GM18519 (cell line): Measurements from ENCODE around the gene TRMT2A.

ENCODE experiments used
- ATAC-seq: cut with Tn5 transposase; IDR thresholded peaks from one replicate; pipeline ENCODE4 v1.9.1; 2021; ENCODE audit warnings: mild to moderate bottlenecking, moderate library complexity; ENCODE audit not compliant: unreplicated experiment, low FRiP score

Gene TRMT2A

DNA sequence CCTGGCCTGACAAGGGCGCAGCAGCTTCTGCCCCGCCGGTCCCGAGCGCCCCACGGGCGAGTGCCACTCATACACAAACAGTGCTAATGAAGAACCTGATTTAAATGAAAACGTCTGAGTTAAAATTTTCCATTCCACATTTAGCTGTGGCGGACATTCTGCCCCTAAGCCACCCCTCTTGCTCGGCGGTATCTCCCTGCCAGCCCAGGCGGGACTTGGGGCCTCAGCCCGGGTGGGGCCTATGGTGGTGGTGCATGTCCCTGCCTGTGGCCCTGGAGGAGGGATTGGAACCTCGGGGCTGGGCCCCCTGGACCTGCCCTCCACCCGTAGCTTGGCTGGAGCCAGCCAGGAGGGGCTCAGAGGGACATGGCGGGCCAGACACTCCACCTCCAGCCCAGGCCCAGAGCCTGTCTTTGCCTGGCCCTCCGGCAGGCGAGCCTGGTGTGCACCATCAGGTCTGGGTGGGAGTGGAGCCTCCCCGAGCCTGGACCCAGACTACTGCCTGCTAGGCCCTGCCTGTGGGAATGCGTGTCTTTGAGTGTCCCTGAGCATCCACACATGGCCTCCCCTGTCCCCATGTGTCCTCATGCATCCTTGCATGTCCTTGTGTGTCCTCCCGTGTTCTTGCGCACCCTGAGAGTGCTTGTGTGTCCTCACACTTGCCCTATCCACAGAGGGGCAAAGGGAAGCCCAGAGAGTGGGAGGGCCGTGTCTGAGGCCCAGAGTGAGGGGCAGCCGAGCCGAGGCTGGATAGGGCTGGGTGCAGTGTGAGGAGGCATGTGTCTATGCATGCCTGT, 19.0 kb upstream of the TRMT2A start:
- no peak for ATAC-seq

DNA sequence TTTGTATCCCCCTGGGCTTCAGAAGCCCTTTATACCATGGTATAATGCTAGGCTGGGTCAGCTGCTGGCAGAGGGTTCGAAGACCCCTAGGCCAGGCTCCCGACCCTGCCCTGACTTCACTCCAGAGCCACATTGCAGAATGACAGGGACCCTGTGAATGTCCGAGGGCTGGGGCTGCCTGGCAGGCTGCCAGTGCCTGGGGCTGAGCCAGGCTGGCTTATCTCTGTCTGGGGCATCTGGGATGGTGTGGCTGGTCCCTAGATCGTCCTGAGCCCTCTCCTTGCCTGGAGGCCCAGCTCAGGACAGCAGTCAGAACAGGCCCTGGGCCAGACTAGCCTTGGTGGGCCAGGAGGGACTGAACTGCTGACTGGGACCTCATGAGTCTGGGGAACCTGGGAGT, 18.2 kb upstream of the TRMT2A start:
- ATAC-seq = no peak

DNA sequence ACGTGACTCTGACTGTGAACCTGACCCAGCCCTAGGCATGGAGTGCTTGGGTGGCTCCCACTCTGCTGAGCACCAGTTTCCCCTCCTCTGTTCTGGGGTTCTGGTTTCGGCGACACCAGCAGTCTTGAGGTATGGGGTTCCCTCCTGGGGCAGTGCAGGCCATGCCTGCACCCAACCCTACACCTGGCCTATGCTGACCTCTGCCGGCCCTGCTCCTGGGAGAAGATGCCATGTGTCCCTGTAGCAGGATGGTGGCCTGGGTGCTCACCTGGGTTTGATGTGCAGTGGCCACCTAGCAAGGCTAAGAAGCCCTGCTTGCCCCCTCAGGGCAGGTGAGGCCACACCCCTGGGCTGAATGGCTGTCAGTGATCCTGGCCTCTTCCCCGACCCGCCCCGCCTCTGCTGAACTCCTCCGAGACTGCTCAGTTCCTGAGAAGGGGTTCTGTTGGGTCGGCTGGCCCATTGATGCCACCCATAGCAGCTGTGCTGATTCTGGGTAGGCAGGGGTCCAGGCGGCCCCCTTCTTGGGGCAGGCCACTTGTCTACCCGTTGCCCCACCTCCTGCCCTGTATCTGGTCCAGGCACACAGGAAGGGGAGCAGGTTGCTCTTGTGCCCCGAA, 17.0 kb upstream of the TRMT2A start:
- ATAC-seq = no peak

DNA sequence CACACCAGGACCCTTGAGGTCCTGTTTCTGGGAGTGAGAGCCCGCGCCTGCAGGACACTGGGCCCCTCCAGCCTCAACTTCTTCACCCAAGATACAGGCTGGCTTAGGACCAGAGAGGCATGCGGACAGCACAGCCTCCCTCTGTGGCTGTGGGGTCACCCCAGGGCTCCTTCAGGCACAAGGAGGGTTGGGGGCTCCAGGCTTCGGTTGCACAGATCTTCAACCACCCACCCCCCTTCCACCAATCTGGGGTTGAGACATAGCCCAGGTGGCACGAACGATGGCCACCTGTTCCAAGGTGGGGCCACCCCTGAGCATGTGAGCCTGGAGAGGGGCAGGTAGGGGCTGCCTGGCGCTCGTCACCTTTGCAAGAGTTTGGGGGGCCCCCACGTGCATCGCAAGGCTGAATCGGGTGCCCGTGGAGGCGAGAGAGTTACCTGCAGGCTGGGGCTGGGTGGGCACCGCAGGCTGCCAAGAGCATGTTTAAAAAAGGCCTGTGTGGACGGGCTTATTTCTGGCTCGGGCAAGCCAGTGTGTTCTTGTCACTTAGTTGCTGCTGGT, 15.7 kb upstream of the TRMT2A start:
- no peak for ATAC-seq

DNA sequence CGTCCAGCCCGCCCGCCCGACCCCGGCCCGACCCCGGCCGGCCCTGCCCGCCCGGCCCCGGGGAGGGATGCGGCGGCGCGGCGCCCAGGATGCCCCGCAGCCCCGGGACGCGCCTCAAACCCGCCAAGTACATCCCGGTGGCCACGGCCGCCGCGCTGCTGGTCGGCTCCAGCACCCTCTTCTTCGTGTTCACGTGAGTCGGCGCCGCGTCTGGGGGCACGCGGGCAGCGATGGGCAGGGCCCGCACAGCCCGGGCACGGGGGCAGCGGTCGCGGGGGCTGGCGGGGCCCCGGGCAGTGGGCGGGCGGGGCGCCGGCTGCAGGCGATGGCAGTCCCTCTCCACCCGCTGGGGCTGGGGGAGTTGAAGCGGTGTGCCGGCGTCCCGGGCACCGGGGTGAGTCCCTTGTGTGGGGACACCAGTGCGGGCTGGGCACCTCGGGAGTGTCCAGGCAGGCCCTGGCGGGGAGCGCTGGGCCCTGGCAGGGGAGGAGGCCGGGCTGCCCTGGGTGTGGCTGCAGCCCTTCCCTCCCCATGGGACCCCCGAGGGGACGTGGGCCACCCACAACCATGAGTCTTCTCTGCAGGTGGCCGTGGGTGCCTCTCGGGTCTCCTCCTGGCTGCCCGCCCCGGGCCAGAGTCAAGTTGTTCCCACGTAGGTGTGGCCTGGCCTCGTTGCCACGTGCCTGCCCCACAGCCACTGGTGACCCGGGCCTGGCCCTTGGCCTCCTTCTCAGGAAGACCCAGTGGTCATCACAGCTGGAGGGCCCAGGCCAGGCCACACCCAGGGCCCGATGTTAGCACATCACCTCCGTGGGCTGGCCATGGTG, 15.0 kb upstream of the TRMT2A start:
- ATAC-seq = no peak

DNA sequence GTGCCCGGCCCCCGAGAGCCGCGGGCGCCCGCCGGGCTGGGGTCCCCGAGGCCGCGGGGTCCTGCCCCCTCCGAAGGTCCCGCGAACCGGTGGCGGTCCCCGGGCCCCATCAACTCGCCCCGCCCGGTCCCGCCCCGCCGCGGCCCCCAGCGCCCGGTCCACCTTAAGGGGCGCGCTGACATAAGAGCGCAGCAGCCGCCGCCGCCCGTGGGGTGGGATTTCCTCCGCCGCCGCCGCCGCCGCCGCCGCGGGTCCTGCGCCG, 14.5 kb upstream of the TRMT2A start, which contains the start of gene ZDHHC8:
ZDHHC8 (plus strand) TSS at position 208 of the 262 bp plus-strand sequence. CDS start 144 bp downstream, outside the sequence.
- no peak for ATAC-seq

DNA sequence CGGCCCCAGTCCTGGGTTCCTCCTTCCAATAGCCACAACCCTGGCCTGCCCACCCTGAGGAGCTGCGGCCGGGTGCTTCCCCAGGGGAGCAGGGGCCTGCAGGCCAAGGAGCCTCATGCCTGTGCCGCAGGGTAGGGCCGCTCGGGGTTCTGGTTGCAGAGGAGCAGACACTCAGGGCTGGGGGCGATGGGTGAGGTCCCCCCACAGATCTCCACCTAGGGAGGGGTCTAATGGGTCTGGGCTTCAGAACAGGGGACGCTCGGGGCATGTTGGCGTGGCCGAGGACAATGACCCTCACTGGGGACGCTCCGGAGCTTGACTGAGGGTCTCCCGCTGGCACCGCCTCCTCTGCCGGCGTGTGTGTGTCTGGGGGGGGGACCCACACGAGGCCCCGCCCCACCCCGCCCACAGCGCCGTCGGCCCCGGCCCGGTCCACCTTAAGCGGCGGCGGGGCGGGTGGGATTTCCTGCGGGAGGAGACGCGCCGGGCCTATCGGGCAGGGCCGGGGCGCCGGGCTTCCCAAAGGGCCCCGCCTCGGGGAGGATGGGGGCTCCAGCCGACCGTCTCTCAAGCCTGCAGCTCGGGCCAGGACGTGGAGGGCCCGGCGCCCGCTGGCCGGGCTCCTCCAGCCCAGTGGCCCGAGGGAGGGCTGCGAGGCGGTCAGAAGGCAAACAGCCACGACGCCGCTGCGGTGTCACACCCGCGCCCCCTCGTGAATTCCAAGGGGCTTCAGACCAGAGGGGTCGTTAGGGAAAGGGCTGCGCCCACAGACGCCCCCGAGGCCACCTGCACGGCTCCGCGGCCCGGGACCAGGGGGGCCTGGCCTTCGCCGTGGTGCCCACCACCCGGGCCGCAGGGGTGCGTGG, 13.9 kb upstream of the TRMT2A start:
- ATAC-seq = no peak

DNA sequence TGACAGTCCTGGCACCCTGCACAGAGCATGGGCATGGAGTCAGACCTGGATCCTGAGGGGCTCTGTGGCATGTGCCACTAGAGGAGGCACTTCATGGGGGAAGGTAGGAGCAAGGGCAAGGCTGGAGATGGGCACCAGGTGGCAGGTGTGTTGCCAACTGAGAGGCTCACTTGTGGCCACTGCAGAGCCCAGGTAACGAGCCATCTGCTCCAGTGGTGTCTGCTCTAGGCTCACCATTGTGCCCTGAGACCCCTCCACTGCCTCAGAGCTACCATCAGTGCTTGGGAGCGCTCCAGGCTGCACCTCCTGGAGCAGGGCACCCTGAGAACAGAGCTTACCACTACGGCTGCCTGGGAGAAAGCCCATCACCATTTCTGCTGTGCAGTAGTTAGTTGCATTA, 13.3 kb upstream of the TRMT2A start:
- ATAC-seq = no peak

DNA sequence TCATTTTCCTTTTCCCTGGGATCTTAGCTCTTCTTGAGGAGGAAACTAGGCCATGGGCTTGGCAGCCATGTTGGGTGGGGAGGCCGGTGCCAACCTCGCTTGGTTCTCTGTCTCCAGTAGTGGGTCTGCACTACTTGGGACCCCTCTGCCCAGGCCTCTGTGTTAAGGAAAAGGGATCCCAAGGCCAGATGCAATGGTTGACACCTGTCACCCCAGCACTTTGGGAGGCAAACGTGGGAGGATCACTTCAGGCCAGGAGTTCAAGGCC, 12.7 kb upstream of the TRMT2A start:
- no peak for ATAC-seq

DNA sequence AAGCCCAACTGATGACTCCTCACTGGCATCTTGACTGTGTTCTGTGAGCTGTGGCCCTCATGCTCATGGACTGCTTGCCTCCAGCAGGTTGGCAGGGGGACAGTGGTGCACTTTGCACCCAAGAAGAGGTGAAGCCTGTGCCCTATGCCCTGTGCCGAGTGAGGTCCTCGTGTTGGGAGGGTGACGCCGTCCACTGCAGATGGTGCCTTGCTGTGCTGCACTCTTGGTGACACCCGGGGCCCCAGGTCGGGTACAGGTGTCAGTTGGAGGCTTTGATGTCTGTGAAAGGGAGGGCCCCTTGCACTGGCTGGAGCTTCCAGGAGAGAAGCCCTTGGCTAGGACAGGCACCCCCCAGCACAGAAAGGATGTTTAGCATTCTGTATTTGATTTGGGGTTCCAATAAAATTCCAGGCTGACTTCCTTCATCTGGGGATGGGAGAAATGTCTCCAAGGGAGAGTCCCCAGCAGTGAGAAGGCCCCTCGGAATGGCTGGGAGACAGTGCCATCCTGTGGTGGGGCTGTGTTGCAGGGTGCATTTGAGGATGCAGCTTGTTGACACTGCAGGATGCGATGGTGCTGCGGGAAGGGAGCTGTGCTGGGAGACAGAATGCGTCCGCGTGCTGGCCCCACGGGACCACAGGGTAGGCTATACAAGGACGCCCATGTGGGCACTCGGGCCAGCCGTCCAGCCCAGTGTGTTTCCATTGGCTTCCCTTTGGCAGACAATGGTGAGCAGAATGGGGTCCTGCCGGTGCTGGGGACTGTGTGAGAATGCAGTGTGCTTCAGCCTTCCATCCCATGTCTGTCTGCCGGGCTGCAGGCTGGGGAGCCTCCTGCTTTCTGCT, 12.1 kb upstream of the TRMT2A start:
- no peak for ATAC-seq

DNA sequence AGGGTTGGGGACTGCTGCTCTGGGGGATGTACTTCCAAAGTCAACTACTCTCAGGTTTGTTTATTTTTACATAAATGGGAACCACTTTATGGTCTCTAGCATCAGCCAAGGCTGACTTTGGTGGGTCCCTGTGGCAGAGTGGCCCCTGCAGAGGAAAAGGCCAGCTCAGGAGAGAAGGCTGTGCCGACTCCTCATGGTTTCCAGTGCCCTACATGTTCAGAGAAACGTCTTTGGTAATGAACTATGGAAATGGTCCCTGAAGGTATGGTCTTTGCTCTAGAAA, 11.5 kb upstream of the TRMT2A start:
- no peak for ATAC-seq

DNA sequence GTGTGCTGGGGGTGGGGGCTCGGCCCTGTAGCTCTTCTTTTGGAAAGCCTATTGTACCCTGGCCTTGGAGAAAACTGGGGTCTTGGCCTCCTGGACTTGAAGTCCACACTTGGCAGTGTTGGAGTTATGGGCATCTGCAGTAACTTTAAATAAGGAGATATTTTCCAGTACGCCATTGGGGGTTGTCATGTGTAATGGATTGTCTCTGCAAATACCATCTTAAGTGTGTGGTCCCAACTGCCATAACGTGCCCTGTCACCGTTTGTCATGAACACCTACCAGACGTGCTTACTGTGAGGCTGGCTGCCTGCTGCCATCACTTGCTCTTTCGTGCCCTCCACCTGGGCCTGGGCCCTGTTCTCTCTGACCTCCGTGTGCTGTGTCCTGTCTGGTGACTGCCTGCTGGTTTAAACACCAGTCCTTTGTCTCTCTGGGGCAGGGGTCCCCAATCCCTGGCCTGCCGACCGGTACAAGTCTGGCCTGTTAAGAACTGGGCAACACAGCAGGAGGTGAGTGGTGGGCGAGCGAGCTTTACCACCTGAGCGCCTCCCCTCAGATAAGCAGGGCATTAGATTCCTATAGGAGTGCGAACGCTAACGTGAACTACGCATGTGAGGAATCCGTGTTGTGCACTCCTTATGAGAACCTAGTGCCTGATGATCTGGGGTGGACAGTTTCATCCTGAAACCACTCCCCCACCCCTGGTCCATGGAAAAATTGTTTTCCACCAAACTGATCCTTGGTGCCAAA, 11.0 kb upstream of the TRMT2A start:
- no peak for ATAC-seq

DNA sequence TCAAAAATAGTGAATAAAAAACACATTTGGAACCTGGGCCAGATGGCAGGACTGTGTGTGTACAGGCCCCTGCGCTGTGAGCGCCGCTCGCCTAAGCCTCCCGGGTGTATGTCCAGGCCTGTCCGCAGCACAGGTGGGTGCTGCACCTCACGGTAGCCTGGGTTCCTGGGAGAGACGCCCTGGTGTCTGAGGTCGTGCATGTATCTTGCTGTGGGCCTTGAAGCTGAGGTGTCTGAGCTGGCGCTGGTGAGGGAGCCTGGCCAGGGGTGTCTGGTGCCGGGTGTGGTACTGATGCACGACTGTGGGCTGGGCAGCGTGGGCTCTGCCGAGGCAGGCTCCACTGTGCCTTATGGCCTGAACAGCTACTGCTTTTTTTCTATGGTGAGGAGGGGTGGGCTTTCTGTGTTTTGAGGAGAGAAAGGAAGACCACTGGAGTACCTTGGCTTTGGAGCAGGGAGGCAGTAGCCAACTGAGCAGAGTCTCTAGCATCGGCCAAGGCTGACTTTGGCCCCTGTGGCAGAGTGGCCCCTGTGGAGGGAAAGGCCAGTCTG, 10.4 kb upstream of the TRMT2A start:
- no peak for ATAC-seq

DNA sequence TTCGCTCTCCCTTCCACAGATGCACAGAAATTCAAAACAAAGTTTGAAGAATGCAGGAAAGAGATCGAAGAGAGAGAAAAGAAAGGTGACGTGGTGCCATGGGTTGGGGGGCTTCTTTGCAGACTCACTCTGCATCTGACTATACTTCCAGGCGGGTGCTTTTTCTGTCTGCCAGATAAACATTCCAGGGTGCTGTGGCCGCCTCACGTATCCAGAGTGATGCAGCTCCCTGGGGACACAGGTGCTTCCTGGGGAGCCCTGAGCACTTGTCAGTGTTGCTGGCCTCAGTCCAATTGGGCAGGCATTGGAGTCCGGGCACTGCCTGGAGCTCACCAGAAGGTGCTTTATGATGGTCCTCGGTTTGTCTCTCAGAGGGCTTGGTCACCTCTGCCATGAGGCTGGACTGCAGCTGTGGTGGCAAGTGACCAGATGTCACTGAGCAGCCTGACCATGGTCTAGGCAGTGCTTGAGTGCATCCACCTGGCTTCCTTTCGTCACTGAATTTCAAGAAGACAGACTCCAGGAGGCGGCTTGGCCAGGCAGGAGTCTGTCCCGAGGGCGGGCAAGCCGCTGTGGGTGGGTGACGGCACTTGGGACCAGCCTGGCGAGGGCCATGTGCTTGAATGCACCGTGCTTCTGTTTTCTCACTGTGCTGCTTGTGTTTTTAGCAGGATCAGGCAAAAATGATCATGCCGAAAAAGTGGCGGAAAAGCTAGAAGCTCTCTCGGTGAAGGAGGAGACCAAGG, 9.4 kb upstream of the TRMT2A start:
- no peak for ATAC-seq

DNA sequence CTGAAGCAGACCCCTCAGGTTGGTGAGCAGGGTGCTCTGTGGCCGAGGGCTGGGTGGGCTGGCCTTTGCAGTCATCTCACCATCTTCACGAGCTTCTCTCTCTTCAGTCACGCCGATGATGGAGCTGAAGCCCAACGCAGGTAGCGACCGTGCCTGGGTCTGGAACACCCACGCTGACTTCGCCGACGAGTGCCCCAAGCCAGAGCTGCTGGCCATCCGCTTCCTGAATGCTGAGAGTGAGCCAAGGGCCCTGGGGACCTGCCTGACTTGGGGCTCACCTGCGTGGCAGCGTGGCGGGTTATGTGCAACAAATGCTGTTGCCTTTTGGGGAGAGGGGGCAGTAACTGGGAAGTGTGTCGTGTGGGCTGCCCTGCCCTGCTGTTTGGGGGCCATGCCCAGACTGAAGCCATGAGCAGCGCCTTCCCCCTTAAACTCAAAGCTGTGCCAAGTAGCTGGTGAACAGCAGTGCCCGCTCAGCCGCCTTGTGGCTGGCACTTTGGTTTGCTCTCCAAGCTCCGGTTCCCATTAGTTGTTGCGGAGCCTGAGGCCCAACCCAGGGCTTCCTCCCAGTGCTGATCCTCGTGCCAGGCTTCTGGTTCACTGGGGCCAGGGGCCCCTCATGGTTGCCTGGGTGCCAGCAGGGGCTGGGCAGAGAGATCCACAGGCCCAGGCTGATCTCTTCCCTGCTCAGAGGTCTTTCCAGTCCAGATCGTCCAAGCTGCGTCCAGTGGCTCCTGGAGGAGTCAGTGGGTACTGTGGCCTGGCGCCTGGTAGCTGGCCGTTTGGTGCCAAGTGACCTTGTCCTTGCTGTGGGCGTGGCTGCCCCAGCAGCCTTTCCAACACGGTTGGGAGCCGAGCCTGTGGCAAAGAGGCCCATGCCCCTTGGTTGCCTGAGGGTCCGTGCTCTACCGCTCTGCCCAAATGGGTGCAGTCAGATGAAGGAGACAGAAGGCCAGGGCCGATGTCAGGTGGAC, 8.5 kb upstream of the TRMT2A start:
- no peak for ATAC-seq

DNA sequence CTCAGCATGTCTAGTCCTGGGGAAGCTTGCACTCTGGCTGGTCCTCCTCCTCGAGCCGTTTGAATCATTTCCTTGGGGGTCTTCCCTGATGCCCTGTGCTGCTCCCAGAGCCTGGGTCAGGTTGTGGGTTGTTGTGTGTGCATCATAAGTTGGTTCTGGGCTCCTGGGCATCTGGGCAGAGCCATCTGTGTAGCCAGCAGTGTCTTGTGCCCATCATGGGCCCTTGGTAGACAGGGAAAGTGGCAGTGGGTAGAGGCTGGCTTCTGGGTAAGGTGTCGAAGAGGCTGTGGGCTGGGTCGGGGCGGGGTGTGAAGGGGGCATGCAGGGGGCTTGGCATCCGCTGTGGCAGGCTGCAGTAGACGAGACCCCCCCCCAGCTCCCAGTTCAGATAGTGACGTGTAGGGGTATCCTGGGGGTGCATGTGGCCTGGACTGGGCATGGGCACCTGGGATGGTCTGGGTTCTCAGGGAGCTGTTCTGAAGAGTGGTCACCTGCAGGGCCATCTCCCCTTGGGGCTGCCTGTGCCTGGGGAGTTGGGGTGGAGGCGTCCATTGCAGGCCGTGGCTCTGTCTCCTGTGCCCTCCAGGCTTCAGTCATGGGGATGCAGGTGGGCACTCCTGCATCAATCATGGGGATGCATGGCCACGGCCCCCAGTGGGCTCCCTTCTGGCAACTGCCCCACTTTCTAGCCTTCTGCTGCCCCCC, 7.2 kb upstream of the TRMT2A start:
- ATAC-seq = no peak
